HepG2 (cell line): Measurements from ENCODE around the gene BBS1. TPM values are rescaled to one million over a fixed set of nuclear protein-coding genes. Genes with fewer than 3 reads are reported as not detected.

Source experiments
- ATAD3A ChIP-seq: sonication (generic); formaldehyde crosslinking; IDR thresholded peaks from 2 replicates; pipeline ENCODE4 v1.4.0; 2020; ENCODE audit warnings: missing genetic modification reagents
- CBX5 ChIP-seq: sonication (generic); formaldehyde crosslinking; IDR thresholded peaks from 2 replicates; pipeline ENCODE4 v1.4.0; 2020; ENCODE audit warnings: missing genetic modification reagents, borderline replicate concordance
- CERS6 ChIP-seq: sonication (generic); formaldehyde crosslinking; IDR thresholded peaks from 2 replicates; pipeline ENCODE4 v1.5.0; 2020; ENCODE audit warnings: missing genetic modification reagents
- GABPB1 ChIP-seq: IDR thresholded peaks from 2 replicates; pipeline ENCODE4 v1.6.1; 2016; ENCODE audit warnings: mild to moderate bottlenecking, missing genetic modification reagents, moderate library complexity, missing compliant biosample characterization
- HNRNPL ChIP-seq: fragments of 200-400 bp; formaldehyde crosslinking; IDR thresholded peaks from 2 replicates; pipeline ENCODE4 v1.6.1; 2017; ENCODE audit warnings: mild to moderate bottlenecking, low read depth, low read length
- KDM5B ChIP-seq: sonication (generic); formaldehyde crosslinking; IDR thresholded peaks from 2 replicates; pipeline ENCODE4 v1.4.0; 2020; ENCODE audit warnings: missing genetic modification reagents, mild to moderate bottlenecking, borderline replicate concordance
- KLF16 ChIP-seq, 2 experiments: sonication (generic) in 1 of 2; formaldehyde crosslinking in 1 of 2; IDR thresholded peaks; 2 replicates each; pipeline versions ENCODE4 v1.6.1 to v1.8.0; 2016 to 2023; ENCODE audit warnings: missing genetic modification reagents in 2 of 2, missing compliant biosample characterization in 1 of 2
- MAFF ChIP-seq: IDR thresholded peaks from 2 replicates; pipeline ENCODE4 v1.6.1; 2011; ENCODE audit warnings: low read depth, low read length, improper control_type of control experiment
- MIXL1 ChIP-seq: IDR thresholded peaks from 2 replicates; pipeline ENCODE4 v1.6.1; 2016
- NBN ChIP-seq: fragments of 450-650 bp; conservative IDR thresholded peaks from 2 replicates; pipeline ENCODE4 v1.6.1; 2017
- NFYC ChIP-seq: IDR thresholded peaks from 2 replicates; pipeline ENCODE4 v1.6.1; 2016; ENCODE audit warnings: missing genetic modification reagents, missing compliant biosample characterization
- PHF5A ChIP-seq: IDR thresholded peaks from one replicate; pipeline ENCODE4 v1.6.1; 2018; ENCODE audit warnings: low read depth, missing genetic modification reagents; ENCODE audit not compliant: unreplicated experiment
- SETDB1 ChIP-seq: sonication (generic); formaldehyde crosslinking; IDR thresholded peaks from 2 replicates; pipeline ENCODE4 v1.5.1; 2020; ENCODE audit warnings: missing genetic modification reagents, mild to moderate bottlenecking, borderline replicate concordance
- TRAFD1 ChIP-seq: sonication (generic); formaldehyde crosslinking; IDR thresholded peaks from 2 replicates; pipeline ENCODE4 v1.5.1; 2020; ENCODE audit warnings: missing genetic modification reagents, mild to moderate bottlenecking, borderline replicate concordance
- ZFP36 ChIP-seq: fragments of 150-350 bp; IDR thresholded peaks from 2 replicates; pipeline ENCODE4 v1.6.1; 2018; ENCODE audit warnings: borderline replicate concordance, low read length, low read depth; ENCODE audit not compliant: partially characterized antibody
- ZNF530 ChIP-seq: sonication (generic); formaldehyde crosslinking; IDR thresholded peaks from 2 replicates; pipeline ENCODE4 v1.5.0; 2020; ENCODE audit warnings: low read depth, mild to moderate bottlenecking, missing genetic modification reagents
- ZNF713 ChIP-seq: sonication (generic); formaldehyde crosslinking; IDR thresholded peaks from 2 replicates; pipeline ENCODE4 v1.4.0; 2020; ENCODE audit warnings: mild to moderate bottlenecking, missing genetic modification reagents
- polyA plus RNA-seq, 8 experiments: library from polyadenylated mRNA; depleted of rRNA in 3 of 8; stranded (reverse) in 7 of 8; unstranded in 1 of 8; fragments of >200 nt; fragmentation: Illumina TruSeq in 4 of 8; extraction: Trizol in 4 of 8; gene quantifications; 2 replicates each; pipeline versions ENCODE4 v1.2.1 to v1.2.3, GENCODE V29; 2011 to 2016; ENCODE audit warnings: low read depth in 4 of 8, missing spikeins in 1 of 8, mixed read lengths in 1 of 8; ENCODE audit not compliant: insufficient read depth in 1 of 8
- total RNA-seq, 5 experiments: library from RNA; depleted of rRNA; stranded (reverse); fragments of >200 nt; fragmentation: Illumina TruSeq; extraction: Trizol; gene quantifications; 2 replicates each; pipeline ENCODE4 v1.2.3, GENCODE V29; 2016; ENCODE audit warnings: low read depth in 1 of 5
- TF ChIP-seq, protein P1 (sequence below): sonication (generic); formaldehyde crosslinking; IDR thresholded peaks from 2 replicates; pipeline ENCODE4 v1.4.0; 2020; ENCODE audit warnings: missing genetic modification reagents
- TF ChIP-seq, protein P2 (sequence below): sonication (generic); formaldehyde crosslinking; IDR thresholded peaks from 2 replicates; pipeline ENCODE4 v1.4.0; 2020; ENCODE audit warnings: missing genetic modification reagents, borderline replicate concordance
- TF ChIP-seq, protein P3 (sequence below), 2 experiments: IDR thresholded peaks; 2 replicates each; pipeline ENCODE4 v1.6.1; 2011 to 2012; ENCODE audit warnings: low read length in 2 of 2, borderline replicate concordance in 1 of 2, low read depth in 1 of 2, mild to moderate bottlenecking in 1 of 2, moderate library complexity in 1 of 2

BBS1 gene
- total and polyA plus RNA-seq, 2 of the 13 experiments (the other 11 are each of a cell fraction or from before 2014, with no cell fraction given), result 11.7 to 14.1 TPM

- no peak for TF ChIP-seq HNRNPL
- no peak for TF ChIP-seq SETDB1
- TF ChIP-seq, protein P1, sequence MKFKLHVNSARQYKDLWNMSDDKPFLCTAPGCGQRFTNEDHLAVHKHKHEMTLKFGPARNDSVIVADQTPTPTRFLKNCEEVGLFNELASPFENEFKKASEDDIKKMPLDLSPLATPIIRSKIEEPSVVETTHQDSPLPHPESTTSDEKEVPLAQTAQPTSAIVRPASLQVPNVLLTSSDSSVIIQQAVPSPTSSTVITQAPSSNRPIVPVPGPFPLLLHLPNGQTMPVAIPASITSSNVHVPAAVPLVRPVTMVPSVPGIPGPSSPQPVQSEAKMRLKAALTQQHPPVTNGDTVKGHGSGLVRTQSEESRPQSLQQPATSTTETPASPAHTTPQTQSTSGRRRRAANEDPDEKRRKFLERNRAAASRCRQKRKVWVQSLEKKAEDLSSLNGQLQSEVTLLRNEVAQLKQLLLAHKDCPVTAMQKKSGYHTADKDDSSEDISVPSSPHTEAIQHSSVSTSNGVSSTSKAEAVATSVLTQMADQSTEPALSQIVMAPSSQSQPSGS (CRISPR knock-in tag), result no peak
- no peak for TF ChIP-seq TRAFD1 (CRISPR knock-in tag)
- TF ChIP-seq GABPB1, result peak; percentile 97
- 0 out of 2 replicates have a peak, but pooled peaks have one; percentile 29 for TF ChIP-seq CBX5 (CRISPR knock-in tag)
- TF ChIP-seq PHF5A (CRISPR knock-in tag), result no peak
- no peak for TF ChIP-seq CERS6
- no peak for TF ChIP-seq NBN
- peak; percentile 97 for TF ChIP-seq NFYC (CRISPR knock-in tag)
- TF ChIP-seq MIXL1 (CRISPR knock-in tag), result peak; percentile 12; the same call in 1 of the 2 replicates
- TF ChIP-seq ZNF713 (CRISPR knock-in tag), result no peak
- TF ChIP-seq ZFP36, result no peak
- peak; percentile 70; the same call in 1 of the 2 replicates for TF ChIP-seq KDM5B
- TF ChIP-seq, protein P2, sequence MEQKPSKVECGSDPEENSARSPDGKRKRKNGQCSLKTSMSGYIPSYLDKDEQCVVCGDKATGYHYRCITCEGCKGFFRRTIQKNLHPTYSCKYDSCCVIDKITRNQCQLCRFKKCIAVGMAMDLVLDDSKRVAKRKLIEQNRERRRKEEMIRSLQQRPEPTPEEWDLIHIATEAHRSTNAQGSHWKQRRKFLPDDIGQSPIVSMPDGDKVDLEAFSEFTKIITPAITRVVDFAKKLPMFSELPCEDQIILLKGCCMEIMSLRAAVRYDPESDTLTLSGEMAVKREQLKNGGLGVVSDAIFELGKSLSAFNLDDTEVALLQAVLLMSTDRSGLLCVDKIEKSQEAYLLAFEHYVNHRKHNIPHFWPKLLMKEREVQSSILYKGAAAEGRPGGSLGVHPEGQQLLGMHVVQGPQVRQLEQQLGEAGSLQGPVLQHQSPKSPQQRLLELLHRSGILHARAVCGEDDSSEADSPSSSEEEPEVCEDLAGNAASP, result peak; percentile 63
- TF ChIP-seq, protein P3, sequence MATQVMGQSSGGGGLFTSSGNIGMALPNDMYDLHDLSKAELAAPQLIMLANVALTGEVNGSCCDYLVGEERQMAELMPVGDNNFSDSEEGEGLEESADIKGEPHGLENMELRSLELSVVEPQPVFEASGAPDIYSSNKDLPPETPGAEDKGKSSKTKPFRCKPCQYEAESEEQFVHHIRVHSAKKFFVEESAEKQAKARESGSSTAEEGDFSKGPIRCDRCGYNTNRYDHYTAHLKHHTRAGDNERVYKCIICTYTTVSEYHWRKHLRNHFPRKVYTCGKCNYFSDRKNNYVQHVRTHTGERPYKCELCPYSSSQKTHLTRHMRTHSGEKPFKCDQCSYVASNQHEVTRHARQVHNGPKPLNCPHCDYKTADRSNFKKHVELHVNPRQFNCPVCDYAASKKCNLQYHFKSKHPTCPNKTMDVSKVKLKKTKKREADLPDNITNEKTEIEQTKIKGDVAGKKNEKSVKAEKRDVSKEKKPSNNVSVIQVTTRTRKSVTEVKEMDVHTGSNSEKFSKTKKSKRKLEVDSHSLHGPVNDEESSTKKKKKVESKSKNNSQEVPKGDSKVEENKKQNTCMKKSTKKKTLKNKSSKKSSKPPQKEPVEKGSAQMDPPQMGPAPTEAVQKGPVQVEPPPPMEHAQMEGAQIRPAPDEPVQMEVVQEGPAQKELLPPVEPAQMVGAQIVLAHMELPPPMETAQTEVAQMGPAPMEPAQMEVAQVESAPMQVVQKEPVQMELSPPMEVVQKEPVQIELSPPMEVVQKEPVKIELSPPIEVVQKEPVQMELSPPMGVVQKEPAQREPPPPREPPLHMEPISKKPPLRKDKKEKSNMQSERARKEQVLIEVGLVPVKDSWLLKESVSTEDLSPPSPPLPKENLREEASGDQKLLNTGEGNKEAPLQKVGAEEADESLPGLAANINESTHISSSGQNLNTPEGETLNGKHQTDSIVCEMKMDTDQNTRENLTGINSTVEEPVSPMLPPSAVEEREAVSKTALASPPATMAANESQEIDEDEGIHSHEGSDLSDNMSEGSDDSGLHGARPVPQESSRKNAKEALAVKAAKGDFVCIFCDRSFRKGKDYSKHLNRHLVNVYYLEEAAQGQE (IDR thresholded peaks at IDR 0.05; ENCODE audit: borderline replicate concordance in 1 of 2, low read depth in 1 of 2, low read length in 2 of 2), result no peak
- no peak for TF ChIP-seq MAFF
- TF ChIP-seq KLF16 (CRISPR knock-in tag; IDR thresholded peaks at IDR 0.05), result peak in 1 of 2 experiments; percentile 92; a peak in 2 of 4 replicates
- no peak for TF ChIP-seq ZNF530 (CRISPR knock-in tag)
- TF ChIP-seq ATAD3A (CRISPR knock-in tag), result no peak
Observed at GRCh38 chr11:66480117-66480938, 30.1 kb upstream of the BBS1 start, which contains the start of gene DPP3 (continued).
